GM18867 (cell line): ENCODE results near the gene CCDC43.

Experiments used
- ATAC-seq: cut with Tn5 transposase; IDR thresholded peaks from one replicate; pipeline ENCODE4 v1.9.1; 2021; ENCODE audit warnings: mild to moderate bottlenecking, moderate library complexity; ENCODE audit not compliant: unreplicated experiment

Gene CCDC43

DNA sequence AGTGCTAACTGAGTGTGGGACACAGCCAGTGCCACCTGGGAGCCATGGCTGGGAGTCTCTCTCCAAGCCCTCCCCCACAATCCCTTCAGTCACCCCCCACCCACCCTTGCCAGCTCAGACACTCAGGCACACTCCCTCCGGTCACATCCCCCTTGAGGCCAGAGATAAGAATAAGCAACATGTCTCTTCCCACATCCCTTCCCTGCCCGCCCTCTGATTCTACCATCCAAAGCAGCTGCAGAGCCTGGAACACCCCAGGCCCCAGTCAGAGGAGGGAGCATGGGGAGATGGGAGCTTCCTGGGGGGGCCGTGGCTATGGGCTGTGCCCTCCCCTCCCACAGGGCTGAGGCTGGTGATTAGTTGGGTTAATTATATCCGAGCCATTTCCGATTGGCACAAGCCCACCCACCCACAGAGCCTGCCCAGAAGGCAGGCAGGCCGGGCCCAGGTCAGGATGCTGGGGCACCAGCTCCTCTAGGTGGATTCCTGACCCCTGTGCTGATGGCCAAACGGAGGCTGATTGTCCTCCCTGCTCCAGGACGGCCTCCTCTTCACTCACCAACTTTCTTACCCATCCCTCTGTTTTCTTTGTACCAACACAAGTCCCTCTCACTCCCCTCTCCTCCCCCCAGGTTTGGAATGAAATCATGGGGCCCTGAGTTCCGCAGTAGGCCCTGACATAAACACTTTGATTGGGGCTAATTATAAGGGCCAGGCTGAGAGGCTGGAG lies 61.9 kb downstream of the CCDC43 start:
- no peak for ATAC-seq
